Duodenal mucosa (tissue), 2 donors: ENCODE data around the gene OR6N1.

Source experiments
- H3K27ac ChIP-seq: one replicate; pipeline ENCODE4 v1.7.0; 2013; ENCODE audit warnings: low read depth, low read length
- H3K27me3 ChIP-seq, 2 donors: one replicate each; pipeline ENCODE4 v1.7.0; 2013; ENCODE audit warnings: low read length in 2 of 2, control low read depth in 1 of 2; ENCODE audit not compliant: insufficient read depth in 2 of 2, control insufficient read depth in 1 of 2
- H3K36me3 ChIP-seq, 2 donors: one replicate each; pipeline ENCODE4 v1.7.0; 2013; ENCODE audit warnings: low read length in 2 of 2, control low read depth in 1 of 2; ENCODE audit not compliant: insufficient read depth in 2 of 2, control insufficient read depth in 1 of 2
- H3K4me1 ChIP-seq, 2 donors: one replicate each; pipeline ENCODE4 v1.7.0; 2013; ENCODE audit warnings: low read length in 2 of 2, control low read depth in 1 of 2; ENCODE audit not compliant: insufficient read depth in 2 of 2, control insufficient read depth in 1 of 2
- H3K4me3 ChIP-seq, 2 donors: one replicate each; pipeline ENCODE4 v1.7.0; 2013; ENCODE audit warnings: low read length in 2 of 2, low read depth in 1 of 2
- H3K9ac ChIP-seq, 2 donors: one replicate each; pipeline ENCODE4 v1.7.0; 2013; ENCODE audit warnings: low read length in 2 of 2, low read depth in 1 of 2
- H3K9me3 ChIP-seq, 2 donors: one replicate each; pipeline ENCODE4 v1.7.0; 2013; ENCODE audit warnings: low read length in 2 of 2, control low read depth in 1 of 2; ENCODE audit not compliant: control insufficient read depth in 1 of 2

OR6N1 gene

DNA sequence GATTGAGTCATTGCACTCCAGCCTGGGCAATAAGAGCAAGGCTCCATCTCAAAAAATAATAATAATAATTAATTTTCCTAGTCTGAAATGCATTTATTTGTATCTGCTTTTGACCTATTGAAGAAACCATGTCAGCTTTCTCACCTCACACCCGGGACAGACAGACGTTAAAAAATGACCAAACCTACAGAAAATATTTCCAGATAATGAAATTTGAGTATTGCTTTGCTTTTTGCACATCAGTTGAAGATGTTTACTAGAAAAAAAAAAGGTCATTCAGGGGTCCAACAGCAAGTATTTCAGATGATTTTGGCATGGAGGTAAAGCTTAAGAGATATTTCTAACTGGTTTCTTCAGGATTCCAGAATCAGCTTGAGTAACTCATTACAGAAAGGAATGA is 17.6 kb downstream of the OR6N1 start, which contains the start of gene OR6K6:
Gene OR6K6 (plus strand): TSS at position 301 of the 400 bp plus-strand sequence. CDS start 168 bp downstream, outside the sequence.
- H3K27ac ChIP-seq = no peak within 1 kb of the TSS
- no peaks in the 10 kb centered on the region for H3K36me3 ChIP-seq
- H3K27me3 ChIP-seq = no peaks in the 10 kb centered on the region
- no peak within 1 kb of the TSS for H3K9ac ChIP-seq
- no peaks in the 10 kb centered on the region for H3K4me1 ChIP-seq
- H3K9me3 ChIP-seq = no peaks in the 10 kb centered on the region
- no peak within 1 kb of the TSS for H3K4me3 ChIP-seq

DNA sequence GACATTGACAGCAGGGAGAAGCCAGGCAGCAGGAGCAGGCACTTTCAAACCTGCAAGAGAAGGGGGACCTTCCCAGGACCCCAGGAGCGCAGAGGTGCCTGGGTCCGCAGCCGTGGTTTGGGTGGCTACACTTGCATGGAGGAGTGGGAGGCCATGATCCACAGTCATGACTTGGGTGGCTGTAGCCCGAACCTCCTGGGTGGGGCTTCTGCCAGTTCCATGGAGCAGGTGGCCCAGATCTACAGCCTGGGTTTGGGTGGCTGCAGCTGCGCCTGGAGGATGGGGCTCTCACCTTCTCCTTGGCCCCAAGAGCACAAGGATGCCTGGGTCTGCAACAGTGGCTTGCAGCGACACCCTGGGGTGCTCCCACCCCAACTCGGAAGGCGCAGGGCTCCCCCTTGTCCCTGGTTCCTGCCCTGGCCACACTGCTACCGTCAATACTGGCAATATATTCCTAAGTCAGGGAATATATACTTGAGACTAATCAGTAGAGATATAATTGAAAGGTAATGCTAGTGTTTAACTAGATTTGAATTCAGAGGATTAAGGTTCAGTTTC is 19.8 kb downstream of the OR6N1 start:
- Histone ChIP-seq H3K9me3 (no peaks in the 10 kb centered on the region), H3K27me3 (no peaks in the 10 kb centered on the region), H3K9ac (no peak overlapping the region), H3K4me1 (no peaks in the 10 kb centered on the region), H3K4me3 (no peak overlapping the region), H3K27ac (no peak overlapping the region), H3K36me3 (no peaks in the 10 kb centered on the region)

- H3K9ac ChIP-seq = no peak overlapping the region
- H3K4me1 ChIP-seq = no peaks in the 10 kb centered on the region
- no peaks in the 10 kb centered on the region for H3K36me3 ChIP-seq
- no peak overlapping the region for H3K27ac ChIP-seq
- no peaks in the 10 kb centered on the region for H3K9me3 ChIP-seq
- no peaks in the 10 kb centered on the region for H3K27me3 ChIP-seq
- no peak overlapping the region for H3K4me3 ChIP-seq
Observed at GRCh38 chr1:158735848-158736247, 36.1 kb downstream of the OR6N1 start.

GRCh38 chr1:158732524-158732923 is 39.5 kb downstream of the OR6N1 start:
- H3K9me3 ChIP-seq = no peaks in the 10 kb centered on the region
- H3K9ac ChIP-seq = no peak overlapping the region
- no peak overlapping the region for H3K27ac ChIP-seq
- no peaks in the 10 kb centered on the region for H3K27me3 ChIP-seq
- no peaks in the 10 kb centered on the region for H3K36me3 ChIP-seq
- no peaks in the 10 kb centered on the region for H3K4me1 ChIP-seq
- no peak overlapping the region for H3K4me3 ChIP-seq

- Histone ChIP-seq H3K4me1 (no peaks in the 10 kb centered on the region), H3K27me3 (no peaks in the 10 kb centered on the region), H3K27ac (no peak overlapping the region), H3K36me3 (no peaks in the 10 kb centered on the region), H3K9me3 (no peaks in the 10 kb centered on the region), H3K9ac (no peak overlapping the region), H3K4me3 (no peak overlapping the region)
Observed at GRCh38 chr1:158731707-158732106, 40.3 kb downstream of the OR6N1 start.

DNA sequence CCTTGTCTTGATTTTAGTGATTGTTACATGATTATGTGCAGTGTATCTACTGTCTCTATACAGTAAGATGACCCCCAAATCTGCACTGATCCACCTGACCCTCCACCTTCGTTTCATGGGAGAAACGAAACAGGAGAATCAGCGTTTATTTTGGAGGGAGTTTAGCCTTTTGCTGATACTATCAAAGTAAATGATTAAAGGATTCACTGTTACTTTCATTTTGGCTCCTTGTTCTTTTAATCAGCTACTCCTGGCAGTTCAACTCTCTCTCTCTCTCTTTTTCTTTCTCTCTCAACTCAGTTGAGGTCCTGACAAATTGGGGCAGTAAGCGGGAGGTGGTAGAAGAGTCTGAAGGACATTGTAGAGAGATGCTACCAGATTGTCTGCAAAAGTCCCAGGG is 41.5 kb downstream of the OR6N1 start:
- Histone ChIP-seq H3K4me1 (no peaks in the 10 kb centered on the region), H3K9ac (no peak overlapping the region), H3K4me3 (no peak overlapping the region), H3K36me3 (no peaks in the 10 kb centered on the region), H3K27me3 (no peaks in the 10 kb centered on the region), H3K9me3 (no peaks in the 10 kb centered on the region), H3K27ac (no peak overlapping the region)

DNA sequence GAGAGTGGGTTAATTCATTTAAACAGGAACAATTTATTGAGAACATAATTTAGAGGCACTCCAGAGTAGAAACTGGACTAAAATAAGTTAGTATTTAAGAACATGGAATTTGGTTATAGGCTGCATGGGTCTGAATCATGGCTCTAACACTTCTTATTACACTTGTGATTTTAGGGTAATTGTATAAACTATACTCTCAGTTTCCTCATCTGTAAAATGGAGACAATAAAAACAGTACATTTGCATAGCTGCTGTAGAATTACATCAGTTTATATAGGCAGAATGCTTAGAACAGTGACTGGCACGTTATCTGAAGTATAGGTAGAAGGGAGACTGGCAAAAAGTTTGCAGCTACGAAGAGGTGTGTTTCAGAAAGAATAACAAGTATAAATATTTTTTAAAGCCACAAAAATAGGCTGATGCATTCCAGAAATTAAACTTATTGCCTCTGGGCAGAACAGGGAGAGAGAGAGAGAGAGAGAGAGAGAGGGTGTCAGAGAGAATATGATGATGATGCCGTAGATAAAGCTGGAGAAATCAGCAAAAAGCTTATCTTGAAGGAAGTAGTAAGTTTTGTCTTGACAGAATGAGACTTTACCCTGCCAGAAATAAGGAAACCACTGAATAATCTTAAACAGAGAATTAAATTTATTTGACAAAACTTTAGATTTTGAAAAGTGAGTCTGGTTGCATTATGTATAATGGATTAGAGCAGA is 43.3 kb downstream of the OR6N1 start:
- no peaks in the 10 kb centered on the region for H3K9me3 ChIP-seq

DNA sequence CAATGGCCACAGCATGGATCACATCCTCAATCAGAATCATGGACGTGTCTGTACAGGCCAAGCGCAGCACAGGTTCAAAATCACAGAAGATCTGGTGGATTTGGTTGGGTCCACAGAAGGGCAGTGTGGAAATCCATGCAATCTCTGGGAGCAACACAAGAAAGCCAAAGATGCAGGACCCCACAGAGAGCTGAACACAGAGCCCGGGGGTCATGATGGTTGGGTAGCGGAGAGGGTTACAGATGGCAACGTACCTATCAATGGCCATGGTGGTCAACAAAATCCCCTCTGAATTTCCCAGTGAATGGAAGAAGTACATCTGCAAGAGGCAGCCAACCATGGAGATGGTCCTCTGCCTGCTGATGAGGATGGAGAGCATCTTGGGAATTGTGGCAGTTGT is 47.6 kb downstream of the OR6N1 start:
- H3K36me3 ChIP-seq = no peaks in the 10 kb centered on the region
- no peak overlapping the region for H3K9ac ChIP-seq
- H3K27ac ChIP-seq = no peak overlapping the region
- no peak overlapping the region for H3K4me3 ChIP-seq
- no peaks in the 10 kb centered on the region for H3K27me3 ChIP-seq
- no peaks in the 10 kb centered on the region for H3K4me1 ChIP-seq
- no peaks in the 10 kb centered on the region for H3K9me3 ChIP-seq

More for the DNA sequence above, 43.3 kb downstream of the OR6N1 start:
- no peaks in the 10 kb centered on the region for H3K27me3 ChIP-seq
- H3K36me3 ChIP-seq = no peaks in the 10 kb centered on the region
- no peak overlapping the region for H3K9ac ChIP-seq
- H3K4me3 ChIP-seq = no peak overlapping the region
- H3K27ac ChIP-seq = no peak overlapping the region
- H3K4me1 ChIP-seq = no peaks in the 10 kb centered on the region

- Histone ChIP-seq H3K36me3 (no peaks in the 10 kb centered on the region), H3K27ac (no peak within 1 kb of the TSS), H3K9me3 (no peaks in the 10 kb centered on the region), H3K4me1 (no peaks in the 10 kb centered on the region), H3K27me3 (no peaks in the 10 kb centered on the region), H3K9ac (no peak within 1 kb of the TSS), H3K4me3 (no peak within 1 kb of the TSS)
Observed at GRCh38 chr1:158720620-158721019, 51.4 kb downstream of the OR6N1 start, which contains the start of gene OR6K3. Gene OR6K3 (minus strand): TSS chr1:158720720. CDS start chr1:158718115, 2,605 bp downstream.

DNA sequence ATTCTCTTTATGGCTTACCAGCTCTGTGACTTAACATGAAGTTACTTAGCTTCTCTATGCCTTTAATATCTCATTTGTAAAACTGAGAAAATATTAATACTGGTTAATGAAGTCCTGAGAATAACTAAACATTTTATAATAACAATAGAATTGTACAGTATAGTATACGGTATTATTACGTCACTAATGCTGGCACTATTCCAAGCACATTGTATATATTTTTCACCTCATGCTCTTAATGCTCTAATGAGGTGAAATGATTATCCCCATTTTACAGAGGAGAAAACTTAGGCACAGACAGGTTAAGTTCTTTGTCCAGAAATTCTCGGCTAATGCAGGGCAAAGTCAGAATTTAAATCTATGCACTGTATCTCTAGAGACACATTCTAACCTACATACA is 52.3 kb downstream of the OR6N1 start:
- Histone ChIP-seq H3K4me3 (no peak overlapping the region), H3K9ac (no peak overlapping the region), H3K9me3 (no peaks in the 10 kb centered on the region), H3K36me3 (no peaks in the 10 kb centered on the region), H3K27ac (no peak overlapping the region), H3K4me1 (no peaks in the 10 kb centered on the region), H3K27me3 (no peaks in the 10 kb centered on the region)
